GM10248 (cell line): ENCODE results near the gene BRD3.

Experiments used
- CTCF ChIA-PET: fragments of 300-600 bp; sonication (Branson Sonifier 250); formaldehyde crosslinking; extraction: SDS; loops from one replicate; lab custom pipeline; 2021; ENCODE audit warnings: antibody characterized with exemption; lab: Yijun Ruan, JAX
- POLR2A ChIA-PET: fragments of 350-650 bp; sonication (Branson Sonifier 250); formaldehyde crosslinking; extraction: SDS; loops from one replicate; lab custom pipeline; 2020; ENCODE audit warnings: antibody characterized with exemption; lab: Yijun Ruan, JAX
- DNase-seq: peaks from one replicate; pipeline ENCODE4 v3.0.0; 2012; ENCODE audit errors: extremely low spot score
- TF ChIP-seq, protein P1 (sequence below): IDR thresholded peaks from 2 replicates; pipeline ENCODE4 v1.5.1; 2012; ENCODE audit warnings: mild to moderate bottlenecking, low read depth; ENCODE audit errors: extremely low read depth, missing control alignments, control extremely low read depth

BRD3 gene

GRCh38 chr9:134028575-134029247 is 39.1 kb downstream of the BRD3 start:
- POLR2A ChIA-PET: no interaction called here

DNA sequence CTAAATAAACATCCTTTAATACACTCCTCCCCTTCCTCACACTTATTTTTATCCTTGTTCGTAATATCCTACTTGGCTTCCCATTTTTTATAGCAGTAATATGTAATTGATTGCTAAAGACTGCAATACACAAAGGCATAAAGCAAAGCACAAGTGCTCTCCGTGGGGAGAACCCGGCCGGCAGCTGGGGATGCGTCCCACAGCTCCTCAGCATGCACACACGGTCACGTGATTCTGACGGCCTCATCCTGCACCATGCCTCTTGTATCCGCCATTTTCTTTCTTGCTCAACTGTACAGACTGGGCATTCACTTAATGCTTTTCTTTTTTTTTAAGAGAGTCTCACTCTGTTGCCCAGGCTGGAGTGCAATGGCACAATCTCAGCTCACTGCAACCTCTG is 39.8 kb downstream of the BRD3 start:
- POLR2A ChIA-PET: no interaction called here
- no peak for DNase-seq
- TF ChIP-seq, protein P1, sequence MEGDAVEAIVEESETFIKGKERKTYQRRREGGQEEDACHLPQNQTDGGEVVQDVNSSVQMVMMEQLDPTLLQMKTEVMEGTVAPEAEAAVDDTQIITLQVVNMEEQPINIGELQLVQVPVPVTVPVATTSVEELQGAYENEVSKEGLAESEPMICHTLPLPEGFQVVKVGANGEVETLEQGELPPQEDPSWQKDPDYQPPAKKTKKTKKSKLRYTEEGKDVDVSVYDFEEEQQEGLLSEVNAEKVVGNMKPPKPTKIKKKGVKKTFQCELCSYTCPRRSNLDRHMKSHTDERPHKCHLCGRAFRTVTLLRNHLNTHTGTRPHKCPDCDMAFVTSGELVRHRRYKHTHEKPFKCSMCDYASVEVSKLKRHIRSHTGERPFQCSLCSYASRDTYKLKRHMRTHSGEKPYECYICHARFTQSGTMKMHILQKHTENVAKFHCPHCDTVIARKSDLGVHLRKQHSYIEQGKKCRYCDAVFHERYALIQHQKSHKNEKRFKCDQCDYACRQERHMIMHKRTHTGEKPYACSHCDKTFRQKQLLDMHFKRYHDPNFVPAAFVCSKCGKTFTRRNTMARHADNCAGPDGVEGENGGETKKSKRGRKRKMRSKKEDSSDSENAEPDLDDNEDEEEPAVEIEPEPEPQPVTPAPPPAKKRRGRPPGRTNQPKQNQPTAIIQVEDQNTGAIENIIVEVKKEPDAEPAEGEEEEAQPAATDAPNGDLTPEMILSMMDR: no peak
- CTCF ChIA-PET: interaction anchor here (1.0 to 1.3 kb wide), 2 partner anchors 8 to 285 kb away, joined by 3 read pairs; no protein-coding TSS in a partner anchor

More at GRCh38 chr9:134028575-134029247, 39.1 kb downstream of the BRD3 start:
- CTCF ChIA-PET: no interaction called here
- TF ChIP-seq, protein P1: no peak
- no peak for DNase-seq

DNA sequence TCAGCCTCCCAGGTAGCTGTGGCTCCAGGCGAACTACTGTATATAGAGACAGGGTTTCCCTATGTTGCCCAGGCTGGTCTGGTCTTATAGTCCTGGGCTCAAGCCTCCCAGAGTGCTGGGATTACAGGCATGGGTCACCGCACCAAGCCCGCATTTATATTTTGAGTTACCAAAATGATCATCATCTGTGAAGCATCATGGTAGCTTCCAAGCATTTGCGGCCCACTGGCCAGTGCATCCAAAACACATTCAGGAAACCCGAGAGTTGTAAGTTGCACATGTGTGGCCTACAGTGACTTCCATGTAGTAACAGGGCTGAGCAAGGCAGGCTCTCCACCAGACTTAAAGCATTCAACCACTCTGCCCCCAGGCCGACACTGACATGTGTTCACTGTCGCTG is 40.3 kb downstream of the BRD3 start:
- no peak for DNase-seq
- ChIA-PET POLR2A (no interaction called here), CTCF (interaction anchor here (1.0 to 1.3 kb wide), 2 partner anchors 9 to 285 kb away, joined by 3 read pairs; no protein-coding TSS in a partner anchor)
- TF ChIP-seq, protein P1: no peak

DNA sequence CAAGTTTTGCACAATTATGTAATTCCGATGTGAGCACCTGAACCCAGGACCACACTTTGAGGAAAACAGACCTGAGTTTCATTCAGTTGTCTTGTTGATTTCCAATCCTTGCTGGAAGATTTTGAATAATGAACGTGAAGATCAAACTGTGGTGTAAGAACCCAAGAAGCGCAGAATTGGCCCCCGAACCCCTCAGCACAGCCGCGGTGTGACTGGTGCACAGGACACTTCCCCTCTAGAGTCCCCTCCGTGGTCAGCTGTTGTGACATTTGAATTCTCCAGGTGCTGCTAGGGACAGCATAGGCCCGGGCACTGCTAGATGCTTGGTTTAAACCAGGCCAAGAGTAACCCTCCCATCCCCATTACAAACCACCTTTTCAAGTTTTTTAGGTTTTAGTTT is 40.8 kb downstream of the BRD3 start:
- CTCF ChIA-PET: interaction anchor here (0.6 to 1.5 kb wide), 4 partner anchors 9 to 284 kb away, joined by 3 read pairs; no protein-coding TSS in a partner anchor
- DNase-seq: no peak
- POLR2A ChIA-PET: interaction anchor here (0.5 kb wide), 1 partner anchor 138 kb away, joined by 3 read pairs; no protein-coding TSS in a partner anchor
- TF ChIP-seq, protein P1: no peak

DNA sequence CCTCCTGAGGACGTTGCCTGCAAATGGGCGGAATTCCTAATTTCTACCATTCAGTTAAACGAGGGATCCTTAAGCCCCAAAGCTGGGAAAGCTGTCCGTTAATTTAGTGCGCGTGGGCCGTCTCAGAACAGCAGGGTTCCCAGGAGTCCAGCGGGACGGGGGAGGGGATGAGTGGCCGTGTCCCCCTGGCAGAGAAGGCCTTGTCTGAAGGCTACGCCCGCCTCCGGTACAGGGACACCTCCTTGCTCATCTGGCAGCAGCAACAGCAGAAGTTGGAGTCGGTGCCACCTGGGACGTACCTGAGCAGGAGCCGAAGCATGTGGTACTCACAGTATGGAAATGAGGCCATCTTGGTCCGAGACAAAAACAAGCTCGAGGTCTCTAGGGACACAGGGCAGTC is 41.2 kb downstream of the BRD3 start:
- POLR2A ChIA-PET: interaction anchor here (0.5 kb wide), 1 partner anchor 138 kb away, joined by 3 read pairs; no protein-coding TSS in a partner anchor
- CTCF ChIA-PET: interaction anchor here (0.6 to 1.5 kb wide), 4 partner anchors 14 to 284 kb away, joined by 3 read pairs; no protein-coding TSS in a partner anchor
- no peak for DNase-seq
- TF ChIP-seq, protein P1: no peak

- peak; percentile 62 for DNase-seq
- POLR2A ChIA-PET: interaction anchor here (0.6 to 0.9 kb wide), 3 partner anchors 491 to 1032 kb away, joined by 3 to 5 read pairs (median 4); no protein-coding TSS in a partner anchor
- TF ChIP-seq, protein P1: peak; percentile 13
- CTCF ChIA-PET: interaction anchor here (0.6 to 3.5 kb wide), 6 partner anchors 15 to 136 kb away, joined by 3 to 19 read pairs (median 4); no protein-coding TSS in a partner anchor
These were observed 42.0 kb downstream of the BRD3 start for GRCh38 chr9:134025606-134026541.
